ENCODE measurements around the gene APOBEC3A.
"Not testable (repeated sequence)": the region's sequence is repeated elsewhere in the genome, so short reads cannot be mapped to it uniquely, and the experiment has no call there.

The APOBEC3A gene

DNA sequence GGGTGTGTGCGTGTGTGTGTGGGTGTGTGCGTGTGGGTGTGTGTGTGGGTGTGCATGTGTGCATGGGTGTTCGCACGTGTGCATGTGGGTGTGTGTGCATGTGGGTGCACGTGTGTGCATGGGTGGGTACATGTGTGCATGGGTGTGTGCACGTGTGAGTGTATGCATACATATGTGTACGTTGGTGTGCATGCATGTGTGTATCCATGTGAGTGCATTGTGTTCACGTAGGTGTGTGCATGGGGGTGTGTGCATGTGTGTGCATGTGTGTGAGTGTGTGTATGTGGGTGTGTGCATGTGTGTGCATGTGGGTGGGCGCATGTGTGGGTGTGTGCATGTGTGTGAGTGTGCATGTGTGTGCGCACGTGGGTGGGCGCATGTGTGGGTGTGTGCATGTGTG, 19.9 kb upstream of the APOBEC3A start:
- Mint-ChIP-seq H3K4me3 (no peak overlapping the region), H3K27ac (peak overlapping the region; percentile 66), H3K4me1 (peaks cover 19% of the 10 kb centered on the region), H3K27me3 (peaks cover 1% of the 10 kb centered on the region), H3K9me3 (no peaks in the 10 kb centered on the region), H3K36me3 (no peaks in the 10 kb centered on the region)

DNA sequence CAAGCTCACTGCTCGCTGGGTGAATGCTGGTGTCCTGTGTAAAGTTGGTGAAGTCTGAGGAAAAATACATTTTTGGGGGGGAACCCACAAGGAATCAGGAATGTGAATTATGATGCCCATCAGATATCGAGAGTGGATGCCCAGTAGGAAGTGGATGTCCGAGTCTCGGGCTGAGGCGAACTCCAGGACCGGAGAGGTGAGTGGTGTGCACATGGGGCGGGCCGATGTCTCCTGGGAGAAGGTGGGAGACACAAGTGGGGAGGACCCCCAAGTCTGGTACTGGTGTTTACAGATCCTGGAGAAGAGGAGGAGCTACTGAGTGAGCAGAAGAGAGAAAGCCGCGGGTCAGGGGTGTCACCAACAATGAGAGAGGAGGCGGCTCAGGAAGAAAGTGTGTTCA, 19.2 kb upstream of the APOBEC3A start:
- Mint-ChIP-seq H3K9me3 (no peaks in the 10 kb centered on the region), H3K4me1 (peaks cover 26% of the 10 kb centered on the region), H3K27ac (peak overlapping the region; percentile 53), H3K4me3 (no peak overlapping the region), H3K27me3 (peaks cover 1% of the 10 kb centered on the region), H3K36me3 (no peaks in the 10 kb centered on the region)

DNA sequence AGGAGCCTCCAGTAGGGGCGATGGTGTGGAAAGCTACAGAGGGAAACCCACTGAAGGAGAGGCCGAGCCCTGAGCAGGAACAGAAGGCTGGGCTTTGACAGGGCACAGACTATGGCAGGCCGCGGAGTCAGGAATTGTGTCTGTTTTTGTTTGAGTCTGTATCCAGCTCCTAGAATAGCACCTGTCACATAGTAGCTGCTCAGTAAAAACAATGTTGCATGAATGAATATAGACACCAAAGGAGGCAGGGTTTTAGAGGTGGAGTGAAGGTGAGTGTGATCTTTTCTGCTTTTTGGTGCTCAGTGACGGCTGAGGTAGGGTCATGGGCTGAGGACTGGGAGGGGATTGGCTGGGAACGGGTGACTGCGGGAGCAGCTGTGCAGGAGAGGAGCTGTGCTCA, 18.5 kb upstream of the APOBEC3A start:
- Mint-ChIP-seq H3K27me3 (peaks cover 1% of the 10 kb centered on the region), H3K4me3 (no peak overlapping the region), H3K9me3 (no peaks in the 10 kb centered on the region), H3K4me1 (peaks cover 31% of the 10 kb centered on the region), H3K27ac (no peak overlapping the region), H3K36me3 (no peaks in the 10 kb centered on the region)

DNA sequence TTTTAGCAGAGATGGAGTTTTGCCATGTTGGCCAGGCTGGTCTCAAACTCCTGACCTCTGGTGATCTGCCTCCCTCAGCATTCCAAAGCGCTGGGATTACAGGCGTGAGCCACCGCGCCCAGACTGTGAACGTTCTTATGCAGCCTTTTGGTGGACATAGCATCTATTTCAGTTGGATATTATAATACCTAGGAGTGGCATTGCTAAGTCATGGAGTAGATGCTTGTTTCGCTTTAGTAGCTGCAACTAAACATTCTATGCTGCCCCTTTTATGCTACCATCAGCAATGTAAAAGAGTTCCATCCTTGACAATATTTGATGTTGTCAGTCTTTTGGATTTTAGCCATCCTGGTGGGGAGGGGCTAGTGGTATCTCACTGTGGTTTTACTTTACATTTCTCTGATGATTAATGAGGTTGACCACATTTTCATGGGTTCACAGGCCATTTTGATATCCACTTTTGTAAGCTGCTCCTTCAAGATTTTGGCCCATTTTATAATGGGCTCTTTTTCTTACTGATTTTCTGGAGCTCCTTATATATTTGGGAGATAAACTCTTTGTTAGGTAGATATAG, 16.5 kb upstream of the APOBEC3A start:
- peak overlapping the region; percentile 93 for H3K27ac Mint-ChIP-seq
- H3K27me3 Mint-ChIP-seq: no peaks in the 10 kb centered on the region
- H3K36me3 Mint-ChIP-seq: no peaks in the 10 kb centered on the region
- peak overlapping the region; percentile 70 for H3K4me3 Mint-ChIP-seq
- no peaks in the 10 kb centered on the region for H3K9me3 Mint-ChIP-seq
- H3K4me1 Mint-ChIP-seq: peaks cover 31% of the 10 kb centered on the region

DNA sequence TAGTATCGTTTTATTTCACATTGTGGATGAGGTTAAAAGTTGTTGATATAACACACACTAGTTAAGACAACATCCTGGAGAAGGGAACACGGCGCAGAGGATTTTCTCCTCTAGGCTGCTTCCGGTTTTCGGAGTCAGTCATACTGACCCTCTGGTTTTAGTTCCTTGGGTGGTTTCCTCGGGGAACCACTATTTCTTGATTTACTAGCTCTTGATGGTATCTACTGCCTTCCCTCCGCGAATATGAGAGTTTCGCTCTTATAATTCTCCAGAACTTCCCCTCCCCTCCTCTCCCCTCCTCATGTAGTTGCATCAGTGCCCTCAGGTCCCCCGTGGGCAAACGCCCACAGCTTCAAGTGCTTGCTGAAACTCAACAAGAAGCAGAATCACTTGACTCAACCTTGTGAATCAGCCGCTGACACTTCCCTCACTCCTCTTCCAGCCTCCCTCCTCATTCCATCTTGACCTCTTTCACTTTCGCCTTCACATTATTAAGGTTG, 15.9 kb upstream of the APOBEC3A start:
- peak overlapping the region; percentile 93 for H3K27ac Mint-ChIP-seq
- no peaks in the 10 kb centered on the region for H3K9me3 Mint-ChIP-seq
- peak overlapping the region; percentile 70 for H3K4me3 Mint-ChIP-seq
- H3K36me3 Mint-ChIP-seq: no peaks in the 10 kb centered on the region
- H3K4me1 Mint-ChIP-seq: peaks cover 31% of the 10 kb centered on the region
- H3K27me3 Mint-ChIP-seq: no peaks in the 10 kb centered on the region

DNA sequence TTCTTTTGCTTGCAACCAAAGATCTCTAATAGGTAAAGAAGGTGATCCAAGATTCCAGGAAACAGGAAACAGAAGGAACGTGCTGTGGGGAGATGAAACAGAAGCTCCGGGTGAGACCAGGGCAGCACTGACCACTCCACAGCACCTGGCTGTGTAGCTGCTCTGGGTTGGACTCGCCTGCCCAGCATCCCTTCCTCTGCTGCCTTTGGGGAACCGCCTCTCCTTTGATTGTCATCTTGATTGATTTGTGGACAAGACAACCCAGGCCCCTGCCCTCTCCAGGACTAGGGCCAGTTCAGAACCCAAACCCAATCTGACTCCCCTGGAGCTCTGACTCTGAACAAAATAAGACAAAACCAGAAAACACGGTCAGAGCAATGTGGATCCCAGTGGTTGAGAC, 14.7 kb upstream of the APOBEC3A start:
- Mint-ChIP-seq H3K9me3 (no peaks in the 10 kb centered on the region), H3K27me3 (peaks cover 3% of the 10 kb centered on the region), H3K36me3 (no peaks in the 10 kb centered on the region), H3K4me3 (no peak overlapping the region), H3K27ac (peak overlapping the region; percentile 6), H3K4me1 (peaks cover 40% of the 10 kb centered on the region)

DNA sequence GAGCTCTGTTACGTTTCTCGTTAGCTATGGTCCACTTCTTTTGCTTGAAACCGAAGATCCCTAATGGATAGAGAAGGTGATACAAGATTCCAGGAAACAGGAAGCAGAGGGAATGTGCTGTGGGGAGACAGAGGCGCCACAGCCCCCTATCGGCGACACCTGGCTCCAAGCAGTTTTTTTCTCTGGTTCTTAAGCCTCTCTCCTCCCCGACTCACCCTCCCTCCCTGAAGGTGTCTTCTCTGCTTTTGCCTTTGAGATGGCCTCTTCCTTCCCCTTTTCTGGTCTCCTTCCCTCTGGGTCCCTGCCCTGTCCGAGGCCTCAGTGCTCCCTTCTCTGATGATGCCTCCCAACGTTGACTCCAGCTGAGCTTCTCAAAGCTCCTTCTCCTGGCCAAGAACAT, 14.2 kb upstream of the APOBEC3A start:
- Mint-ChIP-seq H3K4me3 (peak overlapping the region; percentile 3), H3K27me3 (peaks cover 3% of the 10 kb centered on the region), H3K4me1 (peaks cover 42% of the 10 kb centered on the region), H3K9me3 (no peaks in the 10 kb centered on the region), H3K27ac (peak overlapping the region; percentile 81), H3K36me3 (no peaks in the 10 kb centered on the region)

DNA sequence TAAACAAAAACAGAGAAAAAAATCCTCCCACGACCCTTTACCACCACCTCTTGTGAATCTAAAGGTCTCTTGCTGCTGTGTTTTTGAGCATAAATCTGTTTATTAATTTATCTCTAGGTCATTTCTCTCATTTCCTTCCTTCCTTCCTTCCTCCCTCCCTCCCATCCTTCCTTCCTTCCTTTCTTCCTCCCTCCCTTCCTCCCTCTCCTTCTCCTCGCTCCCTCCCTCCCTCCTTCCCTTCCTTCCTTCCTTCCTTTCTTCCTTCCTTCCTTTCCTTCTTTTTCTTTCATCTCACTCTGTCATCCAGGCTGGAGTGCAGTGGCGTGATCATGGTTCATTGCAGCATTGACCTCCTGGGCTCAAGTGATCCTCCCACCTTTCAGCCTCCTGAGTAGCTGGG, 13.5 kb upstream of the APOBEC3A start:
- no peak overlapping the region for H3K27ac Mint-ChIP-seq
- no peaks in the 10 kb centered on the region for H3K9me3 Mint-ChIP-seq
- no peaks in the 10 kb centered on the region for H3K36me3 Mint-ChIP-seq
- H3K4me3 Mint-ChIP-seq: no peak overlapping the region
- peaks cover 42% of the 10 kb centered on the region for H3K4me1 Mint-ChIP-seq
- peaks cover 3% of the 10 kb centered on the region for H3K27me3 Mint-ChIP-seq

DNA sequence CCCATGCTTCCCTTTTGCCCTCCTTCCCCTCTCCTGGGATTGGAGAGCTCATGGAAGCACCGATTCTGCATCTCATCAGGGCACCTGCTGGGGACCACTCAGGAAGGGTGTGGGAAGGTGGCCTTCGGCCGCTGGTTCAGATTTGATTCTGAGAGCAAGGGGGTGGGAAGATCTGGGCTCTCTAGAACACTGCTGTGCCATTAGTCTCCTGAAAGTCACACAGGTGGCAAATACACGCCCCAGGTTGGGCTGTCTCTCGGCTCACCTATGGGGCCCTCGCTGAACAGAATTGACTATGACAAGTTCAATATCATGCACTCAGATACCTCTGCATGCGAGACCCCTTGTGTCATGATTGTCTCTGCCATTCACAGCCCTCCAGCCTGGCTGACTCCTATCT, 12.8 kb upstream of the APOBEC3A start:
- peaks cover 42% of the 10 kb centered on the region for H3K4me1 Mint-ChIP-seq
- H3K27ac Mint-ChIP-seq: no peak overlapping the region
- no peaks in the 10 kb centered on the region for H3K36me3 Mint-ChIP-seq
- H3K27me3 Mint-ChIP-seq: peaks cover 3% of the 10 kb centered on the region
- H3K4me3 Mint-ChIP-seq: no peak overlapping the region
- H3K9me3 Mint-ChIP-seq: no peaks in the 10 kb centered on the region

DNA sequence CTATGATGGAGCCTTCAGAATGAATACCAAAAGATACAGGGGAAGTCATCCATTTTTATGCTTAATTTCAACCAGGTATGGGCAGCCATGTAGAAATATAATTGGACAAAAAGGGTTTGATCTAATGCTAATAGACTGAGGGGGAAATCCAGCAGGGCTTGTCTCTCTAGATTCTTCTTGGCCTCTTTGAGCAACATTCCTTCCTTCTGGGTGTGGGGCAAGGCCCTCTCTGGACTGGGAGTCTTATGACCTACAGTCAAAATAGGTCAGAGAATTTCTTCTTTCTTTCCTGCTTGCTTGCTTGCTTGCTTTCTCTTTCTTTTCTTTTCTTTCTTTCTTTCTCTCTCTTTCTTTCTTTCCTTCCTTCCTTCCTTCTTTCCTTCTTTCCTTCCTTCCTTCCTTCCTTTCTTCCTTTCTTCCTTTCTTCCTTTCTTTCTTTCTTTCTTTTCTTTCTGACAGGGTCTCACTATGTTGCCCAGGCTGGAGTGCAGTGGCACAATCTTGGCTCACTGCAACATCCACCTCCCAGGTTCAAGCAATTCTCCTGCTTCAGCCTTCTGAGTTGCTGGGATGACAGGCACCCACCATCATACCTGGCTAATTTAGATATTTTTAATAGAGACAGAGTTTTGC, 11.6 kb upstream of the APOBEC3A start:
- not testable (repeated sequence) for H3K27me3 Mint-ChIP-seq, H3K36me3 Mint-ChIP-seq, H3K9me3 Mint-ChIP-seq, H3K4me3 Mint-ChIP-seq, H3K27ac Mint-ChIP-seq
- H3K4me1 Mint-ChIP-seq: peaks cover 40% of the 10 kb centered on the region

DNA sequence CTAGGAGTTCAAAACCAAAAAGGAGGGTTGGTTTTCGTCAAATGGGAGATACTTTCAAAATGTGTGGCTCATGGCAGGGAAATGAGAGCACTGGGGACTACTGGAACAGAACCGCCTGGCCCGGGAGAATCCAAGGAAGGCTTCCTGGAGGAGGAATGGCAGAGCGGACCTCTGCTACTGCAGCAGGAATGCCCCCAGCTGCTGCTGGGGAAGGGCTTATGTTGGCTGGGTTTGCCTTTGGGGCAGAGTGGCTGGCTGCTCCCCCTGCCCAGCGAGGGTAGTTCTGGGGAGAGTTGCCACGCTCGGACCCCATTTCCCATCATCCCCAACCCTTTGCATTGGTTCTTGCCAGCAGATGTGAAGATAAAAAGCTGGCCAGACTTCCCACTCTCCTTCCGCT, 10.6 kb upstream of the APOBEC3A start:
- Mint-ChIP-seq H3K9me3 (no peaks in the 10 kb centered on the region), H3K4me3 (no peak overlapping the region), H3K27me3 (peaks cover 3% of the 10 kb centered on the region), H3K27ac (no peak overlapping the region), H3K4me1 (peaks cover 30% of the 10 kb centered on the region), H3K36me3 (no peaks in the 10 kb centered on the region)

DNA sequence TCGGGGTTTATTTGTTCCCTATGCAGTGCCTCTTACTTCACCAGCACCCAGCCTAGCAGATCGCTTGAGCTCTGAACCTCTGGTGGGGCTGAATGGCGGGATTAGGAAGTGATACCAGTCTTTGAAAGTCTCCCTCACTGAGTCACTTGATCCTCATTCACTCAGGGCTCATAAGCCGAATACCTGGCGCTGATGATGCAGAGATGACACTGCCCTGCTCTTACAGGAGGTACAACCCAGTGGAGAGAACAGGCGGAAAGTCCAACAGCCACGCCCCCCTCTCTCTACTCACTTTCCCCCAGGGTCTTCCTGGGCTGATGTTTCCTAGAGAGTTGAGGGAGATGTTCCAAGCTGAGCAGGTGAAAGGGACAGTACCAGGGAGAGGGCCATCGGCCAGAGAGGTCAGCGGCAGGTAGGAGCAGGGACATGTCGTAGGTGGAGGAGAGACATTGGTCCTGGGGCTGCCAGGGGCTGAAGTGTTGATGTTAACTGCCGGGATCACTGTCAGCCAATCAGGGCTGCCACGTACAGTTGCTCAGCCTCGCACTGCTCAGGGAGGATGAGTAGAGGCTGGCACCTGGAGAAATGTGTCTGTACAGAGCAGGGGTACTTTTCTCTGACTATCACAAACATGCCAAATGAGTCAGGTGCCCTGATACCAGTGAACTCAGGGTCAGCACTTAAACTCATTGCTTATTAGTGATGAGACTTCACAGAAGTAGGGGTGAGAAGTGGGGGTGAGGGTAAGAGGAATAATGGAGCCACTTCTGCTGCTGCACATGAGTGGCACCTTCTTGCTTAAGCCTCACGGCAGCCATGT, 9.9 kb upstream of the APOBEC3A start:
- peak overlapping the region; percentile 27 for H3K27ac Mint-ChIP-seq
- H3K36me3 Mint-ChIP-seq: no peaks in the 10 kb centered on the region
- H3K4me3 Mint-ChIP-seq: no peak overlapping the region
- H3K9me3 Mint-ChIP-seq: no peaks in the 10 kb centered on the region
- peaks cover 3% of the 10 kb centered on the region for H3K27me3 Mint-ChIP-seq
- peaks cover 26% of the 10 kb centered on the region for H3K4me1 Mint-ChIP-seq

DNA sequence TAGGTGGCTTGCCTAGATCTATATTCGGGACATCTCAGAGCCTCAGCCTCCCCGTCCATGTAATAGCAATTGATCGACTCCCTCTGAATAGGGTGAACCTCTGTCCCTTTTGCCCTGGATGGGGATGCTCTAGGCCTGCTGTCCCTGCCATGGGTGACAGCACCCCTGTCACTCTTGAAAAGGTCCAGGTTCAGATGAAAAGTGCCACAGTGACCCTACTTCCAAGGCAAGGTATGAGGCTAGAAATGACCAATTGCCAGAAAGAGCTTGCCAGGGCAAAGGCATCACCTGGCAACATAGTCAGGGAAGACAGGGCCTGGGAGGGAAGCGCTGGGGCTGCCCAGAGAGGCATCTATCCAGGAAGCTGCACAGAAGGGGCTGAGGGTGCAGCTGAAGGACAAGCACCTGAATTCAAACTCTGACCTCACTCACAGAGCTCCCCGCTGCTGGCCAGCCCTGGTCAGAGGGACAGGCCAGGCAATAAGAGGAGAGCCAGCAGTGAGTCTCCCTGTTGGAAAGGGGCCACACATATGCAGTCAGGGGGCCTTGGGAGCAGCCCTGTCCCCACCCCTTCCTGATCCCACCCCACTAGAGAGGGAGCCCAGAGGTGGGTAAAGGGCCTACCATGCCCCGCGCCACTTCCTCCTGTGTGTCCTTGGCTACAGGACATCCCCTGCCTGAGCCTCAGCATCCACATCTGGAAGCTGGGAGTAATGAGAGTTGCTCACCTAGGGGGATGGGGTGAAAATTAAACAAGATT, 9.0 kb upstream of the APOBEC3A start:
- Mint-ChIP-seq H3K27ac (no peak overlapping the region), H3K27me3 (peaks cover 3% of the 10 kb centered on the region), H3K4me3 (no peak overlapping the region), H3K36me3 (no peaks in the 10 kb centered on the region), H3K4me1 (peaks cover 21% of the 10 kb centered on the region), H3K9me3 (no peaks in the 10 kb centered on the region)

DNA sequence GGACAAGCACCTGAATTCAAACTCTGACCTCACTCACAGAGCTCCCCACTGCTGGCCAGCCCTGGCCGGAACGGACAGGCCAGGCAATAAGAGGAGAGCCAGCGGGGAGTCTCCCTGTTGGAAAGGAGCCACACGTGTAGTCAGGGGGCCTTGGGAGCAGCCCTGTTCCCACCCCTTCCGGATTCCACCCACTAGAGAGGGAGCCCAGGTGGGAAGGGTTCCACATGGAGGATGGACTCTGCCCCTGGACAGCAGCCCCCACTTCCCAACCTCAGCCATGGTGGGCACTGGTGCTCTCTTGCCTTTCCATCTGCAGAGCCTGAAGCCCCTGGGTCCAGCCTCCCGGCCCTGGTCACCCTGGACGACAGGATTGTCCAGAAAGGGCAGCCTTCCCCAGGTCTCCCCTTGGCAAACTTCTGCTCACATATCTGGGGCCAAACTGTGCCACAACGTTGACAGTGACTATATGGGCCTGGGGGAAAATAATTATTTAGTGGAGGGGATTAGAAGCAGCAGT, 7.5 kb upstream of the APOBEC3A start:
- Mint-ChIP-seq H3K36me3 (no peaks in the 10 kb centered on the region), H3K9me3 (no peaks in the 10 kb centered on the region), H3K4me1 (peaks cover 23% of the 10 kb centered on the region), H3K27me3 (peaks cover 3% of the 10 kb centered on the region), H3K4me3 (no peak overlapping the region), H3K27ac (no peak overlapping the region)

DNA sequence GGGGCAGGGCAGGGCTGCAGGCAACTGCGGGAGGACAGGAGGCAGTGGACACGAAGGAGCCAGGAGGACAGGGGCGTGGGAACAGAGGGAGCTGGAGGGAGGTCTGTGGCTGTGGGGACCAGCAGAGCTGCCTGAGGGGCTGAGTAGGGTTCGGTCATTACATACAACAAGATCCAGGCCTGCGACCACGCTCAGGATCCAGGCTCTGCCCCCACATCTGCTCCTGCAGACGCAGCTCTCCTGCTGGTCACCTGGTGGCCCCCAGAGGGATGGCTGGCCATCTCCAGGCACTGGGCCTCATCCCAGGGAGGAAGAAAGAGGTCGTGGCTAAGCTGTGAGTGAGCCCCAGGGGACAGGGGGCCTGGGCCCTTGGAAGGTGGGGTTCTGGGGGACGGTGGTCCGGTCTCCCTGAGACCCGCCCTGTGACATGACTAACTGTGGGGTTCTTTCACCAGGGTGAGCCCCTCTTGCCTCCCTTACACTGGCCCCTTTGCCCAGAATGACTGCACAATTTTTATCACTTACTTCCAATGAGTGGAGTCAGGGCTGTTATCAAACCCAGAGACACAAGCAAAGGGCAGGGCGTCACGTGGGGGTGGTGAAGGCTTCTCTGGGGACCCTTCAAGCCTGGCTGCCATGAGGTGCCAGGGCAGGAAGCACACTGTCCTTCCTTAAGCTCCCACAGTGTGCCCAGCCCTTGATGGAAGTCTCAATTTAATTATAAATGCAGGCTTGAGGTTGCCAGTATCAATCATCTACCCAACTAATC, 6.7 kb upstream of the APOBEC3A start:
- Mint-ChIP-seq H3K9me3 (no peaks in the 10 kb centered on the region), H3K4me3 (no peak overlapping the region), H3K27me3 (peaks cover 3% of the 10 kb centered on the region), H3K36me3 (no peaks in the 10 kb centered on the region), H3K27ac (no peak overlapping the region), H3K4me1 (peaks cover 23% of the 10 kb centered on the region)

Data from activated naive CD4-positive, alpha-beta T cell treated with anti-CD3 and anti-CD28 coated beads, Interleukin-2, amount 50 U/mL, for 24 hours (primary cell).